Measurements from ENCODE around the gene NOL12. TPM values are rescaled to one million over a fixed set of nuclear protein-coding genes. Genes with fewer than 3 reads are reported as not detected.

The NOL12 gene
- total RNA-seq, 2 donors from 2014 or later = 21.9 to 26.8 TPM

DNA sequence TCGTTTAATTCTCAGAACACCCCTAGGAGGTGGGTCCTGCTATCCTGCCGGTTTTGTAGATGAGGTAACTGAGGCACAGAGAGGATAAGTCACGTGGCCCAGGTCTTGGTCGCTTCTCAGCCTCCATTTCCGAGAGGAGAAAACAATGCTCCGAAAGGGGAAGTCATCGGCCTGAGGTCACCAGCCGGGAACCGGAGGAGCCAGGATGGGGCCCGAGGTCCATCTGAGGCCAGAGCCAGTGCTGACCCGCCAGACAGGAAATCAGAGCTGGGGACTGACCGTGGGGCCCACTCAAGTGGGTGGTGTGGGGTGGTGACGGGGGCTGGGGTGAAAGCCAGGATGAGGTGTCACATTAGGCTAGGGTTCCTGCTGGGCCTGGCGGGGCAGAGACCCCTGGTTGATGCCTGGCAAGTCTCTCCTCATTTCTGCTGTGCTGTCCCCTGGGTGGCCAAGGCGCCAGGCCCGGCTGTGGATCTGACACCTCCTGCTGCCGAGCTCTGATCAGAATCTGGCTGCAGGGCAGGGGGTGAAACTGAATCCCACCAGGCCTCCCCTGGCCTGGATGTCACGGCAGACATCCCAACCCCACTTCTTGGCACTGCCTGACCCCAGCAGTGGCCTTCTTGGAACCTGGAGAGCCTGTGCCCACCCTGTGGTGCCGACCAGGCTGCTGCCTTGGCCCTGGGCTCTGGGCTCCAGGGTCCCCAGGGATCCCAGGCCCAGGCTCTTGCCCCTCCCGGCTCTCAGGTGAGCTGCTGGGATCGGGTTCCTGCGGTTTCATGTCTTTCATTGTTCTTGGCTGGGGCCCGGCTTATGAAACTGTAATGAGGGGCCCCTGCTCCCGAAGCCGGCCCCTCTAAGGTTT lies 22.7 kb downstream of the NOL12 start:
- TF ChIP-seq, protein P1, sequence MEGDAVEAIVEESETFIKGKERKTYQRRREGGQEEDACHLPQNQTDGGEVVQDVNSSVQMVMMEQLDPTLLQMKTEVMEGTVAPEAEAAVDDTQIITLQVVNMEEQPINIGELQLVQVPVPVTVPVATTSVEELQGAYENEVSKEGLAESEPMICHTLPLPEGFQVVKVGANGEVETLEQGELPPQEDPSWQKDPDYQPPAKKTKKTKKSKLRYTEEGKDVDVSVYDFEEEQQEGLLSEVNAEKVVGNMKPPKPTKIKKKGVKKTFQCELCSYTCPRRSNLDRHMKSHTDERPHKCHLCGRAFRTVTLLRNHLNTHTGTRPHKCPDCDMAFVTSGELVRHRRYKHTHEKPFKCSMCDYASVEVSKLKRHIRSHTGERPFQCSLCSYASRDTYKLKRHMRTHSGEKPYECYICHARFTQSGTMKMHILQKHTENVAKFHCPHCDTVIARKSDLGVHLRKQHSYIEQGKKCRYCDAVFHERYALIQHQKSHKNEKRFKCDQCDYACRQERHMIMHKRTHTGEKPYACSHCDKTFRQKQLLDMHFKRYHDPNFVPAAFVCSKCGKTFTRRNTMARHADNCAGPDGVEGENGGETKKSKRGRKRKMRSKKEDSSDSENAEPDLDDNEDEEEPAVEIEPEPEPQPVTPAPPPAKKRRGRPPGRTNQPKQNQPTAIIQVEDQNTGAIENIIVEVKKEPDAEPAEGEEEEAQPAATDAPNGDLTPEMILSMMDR (conservative IDR thresholded peaks at IDR 0.05) = no peak
- Histone ChIP-seq H3K27ac (ENCODE audit: low read depth, low read length) (no peak overlapping the region), H3K27me3 (ENCODE audit: control insufficient read depth, insufficient read depth, low read length, poor library complexity, severe bottlenecking) (no peaks in the 10 kb centered on the region), H3K36me3 (ENCODE audit: control insufficient read depth, insufficient read depth, low read length) (peaks cover 46% of the 10 kb centered on the region), H3K4me1 (ENCODE audit: control insufficient read depth, insufficient read depth, low read length) (no peaks in the 10 kb centered on the region), H3K9me3 (ENCODE audit: control insufficient read depth, low read length) (no peaks in the 10 kb centered on the region), H3K9ac (ENCODE audit: extremely low read depth, low read length, poor library complexity, severe bottlenecking) (no peak overlapping the region), H3K4me3 (ENCODE audit: low read length) (no peak overlapping the region)
- WGBS, 2 experiments (ENCODE audit: insufficient coverage in 1 of 2, insufficient read length in 1 of 2) = 95 to 96% methylated on average over 16 to 25 of the region's 25 CpGs
- H3K36me3 Mint-ChIP-seq (ENCODE audit: low read depth) = peaks cover 59% of the 10 kb centered on the region
- no peaks in the 10 kb centered on the region for H3K9me3 Mint-ChIP-seq
- H3K4me3 Mint-ChIP-seq = no peak overlapping the region
- H3K4me1 Mint-ChIP-seq = no peaks in the 10 kb centered on the region
- no peak for DNase-seq
- H3K27ac Mint-ChIP-seq = no peak overlapping the region
- H3K27me3 Mint-ChIP-seq (ENCODE audit: insufficient read depth) = no peaks in the 10 kb centered on the region

DNA sequence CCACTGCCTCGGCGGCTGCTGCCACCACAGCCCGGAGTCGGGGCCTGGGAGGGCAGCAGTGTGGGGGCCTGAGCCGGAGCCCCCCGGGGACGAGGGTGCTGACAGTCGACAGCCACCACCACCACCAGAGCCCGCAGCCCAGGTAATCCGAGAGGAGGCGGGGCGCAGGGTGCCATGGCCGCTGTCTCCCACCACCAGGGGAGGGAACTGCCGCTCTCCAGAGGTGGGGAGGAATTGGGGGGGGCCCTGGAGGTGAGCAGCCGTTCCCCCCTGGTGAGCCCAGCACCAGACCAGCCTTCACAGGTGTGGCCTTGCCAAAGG lies 23.3 kb downstream of the NOL12 start:
- Histone ChIP-seq H3K9ac (ENCODE audit: extremely low read depth, low read length, poor library complexity, severe bottlenecking) (no peak overlapping the region), H3K4me1 (ENCODE audit: control insufficient read depth, insufficient read depth, low read length) (no peaks in the 10 kb centered on the region), H3K27me3 (ENCODE audit: control insufficient read depth, insufficient read depth, low read length, poor library complexity, severe bottlenecking) (no peaks in the 10 kb centered on the region), H3K36me3 (ENCODE audit: control insufficient read depth, insufficient read depth, low read length) (peaks cover 41% of the 10 kb centered on the region), H3K9me3 (ENCODE audit: control insufficient read depth, low read length) (no peaks in the 10 kb centered on the region), H3K27ac (ENCODE audit: low read depth, low read length) (no peak overlapping the region), H3K4me3 (ENCODE audit: low read length) (no peak overlapping the region)
- WGBS, 2 experiments (ENCODE audit: insufficient coverage in 1 of 2, insufficient read length in 1 of 2) = 94% methylated on average over 15 of the region's 15 CpGs; no CpG with 5 or more reads in 1 of the 2 experiments
- TF ChIP-seq, protein P1 (conservative IDR thresholded peaks at IDR 0.05) = no peak
- Mint-ChIP-seq H3K9me3 (no peaks in the 10 kb centered on the region), H3K27me3 (ENCODE audit: insufficient read depth) (no peaks in the 10 kb centered on the region), H3K4me1 (no peaks in the 10 kb centered on the region), H3K27ac (no peak overlapping the region), H3K4me3 (no peak overlapping the region), H3K36me3 (ENCODE audit: low read depth) (peaks cover 57% of the 10 kb centered on the region)
- no peak for DNase-seq

DNA sequence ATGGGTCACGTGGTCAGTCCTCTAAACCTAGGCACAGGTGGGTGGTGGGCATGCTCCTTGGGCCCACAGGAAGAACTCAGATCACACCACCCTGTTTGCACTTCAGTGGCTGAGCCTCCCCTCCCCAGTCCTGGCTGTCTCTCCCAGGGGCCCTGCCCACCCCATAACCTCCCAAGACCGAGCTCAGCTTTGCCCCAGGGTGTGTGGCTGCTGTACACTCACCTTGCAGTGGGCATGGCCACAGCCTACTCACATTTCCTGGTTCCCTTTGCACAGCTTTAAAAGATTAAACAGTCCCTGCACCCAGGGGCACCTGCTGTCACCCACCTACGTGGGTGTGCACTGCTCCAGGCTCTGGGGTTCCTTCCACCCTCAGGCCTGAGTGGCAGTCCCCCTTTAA lies 24.5 kb downstream of the NOL12 start:
- H3K4me3 ChIP-seq (ENCODE audit: low read length) = no peak overlapping the region
- 89 to 100% methylated on average over 2 to 3 of the region's 3 CpGs for WGBS, 2 experiments (ENCODE audit: insufficient coverage in 1 of 2, insufficient read length in 1 of 2)
- no peaks in the 10 kb centered on the region for H3K9me3 Mint-ChIP-seq
- no peaks in the 10 kb centered on the region for H3K4me1 ChIP-seq (ENCODE audit: control insufficient read depth, insufficient read depth, low read length)
- H3K4me1 Mint-ChIP-seq = no peaks in the 10 kb centered on the region
- no peak overlapping the region for H3K27ac Mint-ChIP-seq
- H3K36me3 ChIP-seq (ENCODE audit: control insufficient read depth, insufficient read depth, low read length) = peaks cover 32% of the 10 kb centered on the region
- DNase-seq = no peak
- H3K27me3 Mint-ChIP-seq (ENCODE audit: insufficient read depth) = no peaks in the 10 kb centered on the region
- H3K9ac ChIP-seq (ENCODE audit: extremely low read depth, low read length, poor library complexity, severe bottlenecking) = no peak overlapping the region
- H3K36me3 Mint-ChIP-seq (ENCODE audit: low read depth) = peaks cover 52% of the 10 kb centered on the region
- H3K27ac ChIP-seq (ENCODE audit: low read depth, low read length) = no peak overlapping the region
- H3K4me3 Mint-ChIP-seq = no peak overlapping the region
- no peaks in the 10 kb centered on the region for H3K9me3 ChIP-seq (ENCODE audit: control insufficient read depth, low read length)
- no peaks in the 10 kb centered on the region for H3K27me3 ChIP-seq (ENCODE audit: control insufficient read depth, insufficient read depth, low read length, poor library complexity, severe bottlenecking)
- TF ChIP-seq, protein P1 (conservative IDR thresholded peaks at IDR 0.05) = no peak
